Parietal lobe (tissue), 1 donor: Measurements from ENCODE around the gene FBXO15. TPM values are rescaled to one million over a fixed set of nuclear protein-coding genes. Genes with fewer than 3 reads are reported as not detected.

Experiments
- total RNA-seq: library from RNA; depleted of rRNA; stranded (reverse); fragments of >200 nt; gene quantifications from one replicate; pipeline ENCODE4 v1.2.3, GENCODE V29; 2014

FBXO15 gene
- total RNA-seq: 5.9 TPM

DNA sequence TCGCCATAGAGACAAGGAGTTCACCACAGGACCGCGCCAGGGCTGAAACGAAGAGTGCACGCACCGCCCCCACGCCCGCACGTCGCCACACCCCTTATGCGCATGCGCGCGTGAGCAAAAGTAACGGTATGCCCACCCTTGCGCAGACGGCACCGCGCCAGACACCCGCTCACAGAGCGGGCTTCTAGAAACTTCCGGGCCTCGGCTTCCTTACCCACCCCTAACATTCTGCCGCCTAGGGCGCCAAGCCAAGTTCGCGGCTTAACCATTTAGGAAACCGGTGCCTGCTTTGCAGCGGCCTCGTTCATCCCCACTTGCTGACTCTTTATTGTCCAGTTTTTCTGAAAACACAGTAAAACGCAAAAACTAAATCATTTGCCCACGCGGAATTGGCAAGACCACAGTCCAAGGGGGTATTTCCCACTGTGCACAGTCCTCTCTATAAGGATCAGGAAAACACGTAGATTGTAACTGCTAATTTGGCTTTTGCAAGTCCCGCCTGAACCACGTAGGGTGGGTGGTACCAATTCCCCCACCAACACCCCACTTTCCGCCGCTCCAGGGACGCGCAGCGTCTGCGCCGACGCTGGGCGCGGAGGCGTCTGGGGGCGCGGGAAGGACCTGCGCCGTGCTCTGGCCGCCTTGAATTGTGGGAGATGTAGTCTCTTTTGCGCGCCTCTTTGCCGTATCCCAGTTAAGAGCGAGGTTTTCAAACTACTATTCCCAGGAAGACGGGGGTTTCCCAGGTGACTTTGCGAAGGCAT is at the start of gene FBXO15, which contains the start of gene TIMM21:
TSS of gene FBXO15 (minus strand) at position 56 of the 764 bp plus-strand sequence. CDS start at position 7, 49 bp downstream.
TSS of gene TIMM21 (plus strand) at position 745 of the 764 bp plus-strand sequence. CDS start 286 bp downstream, outside the sequence.

Other genes starting within 250 kb of the FBXO15 start
- 46.3 TPM for gene TIMM21, start 689 bp upstream of the FBXO15 start, total RNA-seq
- gene CYB5A, start 144.1 kb upstream of the FBXO15 start, total RNA-seq: 14.4 TPM
- not detected for gene C18orf63, start 168.0 kb upstream of the FBXO15 start, total RNA-seq